ENCODE data around the gene PCIF1.

The PCIF1 gene

GRCh38 chr20:45920462-45921336 lies 13.8 kb upstream of the PCIF1 start:
- no peak overlapping the region for H3K9ac ChIP-seq (ENCODE audit: low read length)

GRCh38 chr20:45921337-45922189 lies 12.9 kb upstream of the PCIF1 start:
- Histone ChIP-seq H3K4me2 (ENCODE audit: low read length) (no peak overlapping the region), H3K4me1 (ENCODE audit: low read length) (no peaks in the 10 kb centered on the region), H3K9me3 (ENCODE audit: insufficient read depth, low read length) (no peaks in the 10 kb centered on the region), H3K27me3 (ENCODE audit: low read depth, low read length) (peaks cover 8% of the 10 kb centered on the region; the same call in 1 of the 2 replicates), H3K36me3 (replicated peaks; ENCODE audit: low read depth, low read length) (no peaks in the 10 kb centered on the region), H3K9ac (ENCODE audit: low read length) (no peak overlapping the region), H3K79me2 (ENCODE audit: low read length) (no peaks in the 10 kb centered on the region), H4K20me1 (ENCODE audit: insufficient read depth, low read length) (no peaks in the 10 kb centered on the region), H2AFZ (ENCODE audit: low read depth, low read length) (no peak overlapping the region), H3K4me3 (ENCODE audit: low read length) (no peak overlapping the region), H3K27ac (ENCODE audit: low read length) (no peak overlapping the region)
- TF ChIP-seq EZH2phosphoT487 (IDR thresholded peaks at IDR 0.05; ENCODE audit: low read depth) (no peak), CTCF (IDR thresholded peaks at IDR 0.05; ENCODE audit: low read depth, low read length) (no peak)

More at GRCh38 chr20:45920462-45921336, 13.8 kb upstream of the PCIF1 start:
- H3K79me2 ChIP-seq (ENCODE audit: low read length): no peaks in the 10 kb centered on the region
- H3K4me2 ChIP-seq (ENCODE audit: low read length): no peak overlapping the region
- no peaks in the 10 kb centered on the region for H3K4me1 ChIP-seq (ENCODE audit: low read length)
- H3K9me3 ChIP-seq (ENCODE audit: insufficient read depth, low read length): no peaks in the 10 kb centered on the region
- H3K27ac ChIP-seq (ENCODE audit: low read length): no peak overlapping the region
- peaks cover 8% of the 10 kb centered on the region; the same call in 1 of the 2 replicates for H3K27me3 ChIP-seq (ENCODE audit: low read depth, low read length)
- no peaks in the 10 kb centered on the region for H4K20me1 ChIP-seq (ENCODE audit: insufficient read depth, low read length)
- TF ChIP-seq CTCF (IDR thresholded peaks at IDR 0.05; ENCODE audit: low read depth, low read length) (no peak), EZH2phosphoT487 (IDR thresholded peaks at IDR 0.05; ENCODE audit: low read depth) (no peak)
- no peak overlapping the region for H3K4me3 ChIP-seq (ENCODE audit: low read length)
- no peak overlapping the region for H2AFZ ChIP-seq (ENCODE audit: low read depth, low read length)
- no peaks in the 10 kb centered on the region for H3K36me3 ChIP-seq (replicated peaks; ENCODE audit: low read depth, low read length)

- Histone ChIP-seq H3K36me3 (replicated peaks; ENCODE audit: low read depth, low read length) (no peaks in the 10 kb centered on the region), H3K4me3 (ENCODE audit: low read length) (no peak overlapping the region), H3K27me3 (ENCODE audit: low read depth, low read length) (peaks cover 12% of the 10 kb centered on the region; the same call in 1 of the 2 replicates), H3K9me3 (ENCODE audit: insufficient read depth, low read length) (no peaks in the 10 kb centered on the region), H3K4me2 (ENCODE audit: low read length) (no peak overlapping the region), H4K20me1 (ENCODE audit: insufficient read depth, low read length) (no peaks in the 10 kb centered on the region), H3K27ac (ENCODE audit: low read length) (no peak overlapping the region), H2AFZ (ENCODE audit: low read depth, low read length) (no peak overlapping the region), H3K4me1 (ENCODE audit: low read length) (no peaks in the 10 kb centered on the region), H3K79me2 (ENCODE audit: low read length) (no peaks in the 10 kb centered on the region), H3K9ac (ENCODE audit: low read length) (no peak overlapping the region)
- TF ChIP-seq CTCF (IDR thresholded peaks at IDR 0.05; ENCODE audit: low read depth, low read length) (no peak), EZH2phosphoT487 (IDR thresholded peaks at IDR 0.05; ENCODE audit: low read depth) (no peak)
Measured at GRCh38 chr20:45924391-45925261, 9.9 kb upstream of the PCIF1 start.

Data from OCI-LY3 (cell line).